ENCODE results near the gene GARIN5A. TPM values are rescaled to one million over a fixed set of nuclear protein-coding genes. Genes with fewer than 3 reads are reported as not detected.

The GARIN5A gene
- total and polyA plus RNA-seq, 9 of the 15 experiments (the other 6 are each of a cell fraction or from before 2014, with no cell fraction given), result 0.10 to 0.82 (median 0.23) TPM; not detected in 2

DNA sequence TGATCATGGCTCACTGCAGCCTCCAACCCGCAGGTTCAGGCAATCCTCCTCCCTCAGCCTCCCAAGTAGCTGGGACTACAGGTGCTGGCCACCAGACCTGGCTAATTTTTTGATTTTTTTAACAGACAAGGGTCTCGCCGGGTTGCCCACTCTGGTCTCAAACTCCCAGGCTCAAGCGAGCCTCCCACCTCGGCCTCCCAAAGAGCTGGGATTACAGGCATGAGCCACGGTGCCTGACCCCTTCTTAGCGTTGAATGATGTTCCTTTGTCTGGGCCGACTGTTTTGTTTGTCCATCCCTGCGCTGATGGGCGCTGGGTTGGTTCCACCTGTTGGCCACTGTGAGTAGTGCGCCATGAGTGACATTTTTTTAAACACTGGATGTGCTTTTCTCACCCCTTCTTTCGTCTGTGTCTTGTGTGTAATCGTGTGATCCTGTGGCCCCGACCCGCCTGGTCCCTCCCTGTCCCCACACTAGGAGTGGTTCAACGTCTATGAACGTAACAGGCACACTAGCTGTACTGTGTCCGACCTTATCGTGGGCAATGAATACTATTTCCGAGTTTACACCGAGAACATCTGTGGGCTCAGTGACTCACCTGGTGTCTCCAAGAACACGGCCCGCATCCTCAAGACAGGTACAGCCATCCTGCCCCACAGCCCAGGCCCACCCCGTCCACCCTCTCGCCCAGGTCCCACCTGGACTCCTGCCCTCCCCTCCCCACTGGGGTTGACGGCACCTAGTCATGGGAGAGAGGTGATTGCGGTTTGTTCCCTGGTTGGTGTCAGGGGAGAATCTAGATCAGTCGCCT, 15.4 kb downstream of the GARIN5A start (continued):
- TF ChIP-seq, protein P1, sequence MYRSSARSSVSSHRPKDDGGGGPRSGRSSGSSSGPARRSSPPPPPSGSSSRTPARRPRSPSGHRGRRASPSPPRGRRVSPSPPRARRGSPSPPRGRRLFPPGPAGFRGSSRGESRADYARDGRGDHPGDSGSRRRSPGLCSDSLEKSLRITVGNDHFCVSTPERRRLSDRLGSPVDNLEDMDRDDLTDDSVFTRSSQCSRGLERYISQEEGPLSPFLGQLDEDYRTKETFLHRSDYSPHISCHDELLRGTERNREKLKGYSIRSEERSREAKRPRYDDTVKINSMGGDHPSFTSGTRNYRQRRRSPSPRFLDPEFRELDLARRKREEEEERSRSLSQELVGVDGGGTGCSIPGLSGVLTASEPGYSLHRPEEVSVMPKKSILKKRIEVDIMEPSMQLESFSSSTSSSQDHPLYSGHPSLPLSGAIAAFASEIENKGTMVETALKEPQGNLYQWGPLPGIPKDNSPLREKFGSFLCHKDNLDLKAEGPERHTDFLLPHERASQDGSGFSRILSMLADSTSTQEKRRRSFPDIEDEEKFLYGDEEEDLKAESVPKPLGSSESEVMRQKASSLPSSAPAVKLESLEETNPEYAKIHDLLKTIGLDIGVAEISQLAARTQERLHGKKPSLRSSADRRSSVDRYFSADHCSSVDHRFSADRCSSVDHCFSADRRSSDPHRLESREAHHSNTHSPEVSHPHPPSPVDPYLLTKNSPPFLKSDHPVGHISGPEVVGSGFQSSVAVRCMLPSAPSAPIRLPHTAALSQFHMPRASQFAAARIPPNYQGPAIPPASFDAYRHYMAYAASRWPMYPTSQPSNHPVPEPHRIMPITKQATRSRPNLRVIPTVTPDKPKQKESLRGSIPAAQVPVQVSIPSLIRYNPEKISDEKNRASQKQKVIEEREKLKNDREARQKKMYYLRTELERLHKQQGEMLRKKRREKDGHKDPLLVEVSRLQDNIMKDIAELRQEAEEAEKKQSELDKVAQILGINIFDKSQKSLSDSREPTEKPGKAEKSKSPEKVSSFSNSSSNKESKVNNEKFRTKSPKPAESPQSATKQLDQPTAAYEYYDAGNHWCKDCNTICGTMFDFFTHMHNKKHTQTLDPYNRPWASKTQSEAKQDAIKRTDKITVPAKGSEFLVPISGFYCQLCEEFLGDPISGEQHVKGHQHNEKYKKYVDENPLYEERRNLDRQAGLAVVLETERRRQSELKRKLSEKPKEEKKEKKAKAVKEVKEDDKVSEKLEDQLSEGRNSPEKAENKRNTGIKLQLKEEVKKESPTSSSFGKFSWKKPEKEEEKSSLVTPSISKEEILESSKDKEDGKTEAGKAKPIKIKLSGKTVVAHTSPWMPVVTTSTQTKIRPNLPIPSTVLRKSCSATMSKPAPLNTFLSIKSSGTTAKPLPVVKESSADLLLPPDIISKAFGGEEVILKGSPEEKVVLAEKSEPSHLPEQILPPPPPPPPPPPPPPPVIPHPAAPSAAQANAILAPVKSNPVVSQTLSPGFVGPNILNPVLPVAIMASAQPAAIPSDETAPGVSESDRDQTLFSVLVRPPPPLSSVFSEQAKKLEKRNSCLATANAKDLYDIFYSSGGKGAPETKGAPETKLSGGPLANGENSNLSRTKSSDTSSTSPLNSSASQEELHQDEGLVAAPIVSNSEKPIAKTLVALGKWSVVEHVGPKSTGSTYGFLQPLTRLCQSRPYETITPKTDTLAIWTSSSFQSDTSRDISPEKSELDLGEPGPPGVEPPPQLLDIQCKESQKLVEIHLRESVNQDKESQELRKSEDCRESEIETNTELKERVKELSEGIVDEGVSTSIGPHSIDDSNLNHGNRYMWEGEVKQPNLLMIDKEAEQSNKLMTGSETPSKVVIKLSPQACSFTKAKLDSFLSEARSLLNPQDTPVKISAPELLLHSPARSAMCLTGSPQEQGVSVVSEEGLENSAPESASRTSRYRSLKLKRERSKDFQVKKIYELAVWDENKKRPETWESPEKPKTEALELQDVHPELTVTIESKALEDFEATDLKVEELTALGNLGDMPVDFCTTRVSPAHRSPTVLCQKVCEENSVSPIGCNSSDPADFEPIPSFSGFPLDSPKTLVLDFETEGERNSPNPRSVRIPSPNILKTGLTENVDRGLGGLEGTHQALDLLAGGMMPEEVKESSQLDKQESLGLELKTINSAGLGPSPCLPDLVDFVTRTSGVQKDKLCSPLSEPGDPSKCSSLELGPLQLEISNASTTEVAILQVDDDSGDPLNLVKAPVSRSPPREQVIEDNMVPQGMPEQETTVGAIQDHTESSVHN (IDR thresholded peaks at IDR 0.05; ENCODE audit: borderline replicate concordance in 1 of 2, low read depth in 1 of 2), result no peak
- TF ChIP-seq TEAD1 (CRISPR knock-in tag; IDR thresholded peaks at IDR 0.05) (0 out of 4 replicates have a peak, but pooled peaks of 1 of the 2 experiments have one; percentile 19), ILF3 (IDR thresholded peaks at IDR 0.05; ENCODE audit: borderline replicate concordance) (no peak), MTA1 (IDR thresholded peaks at IDR 0.05; ENCODE audit: borderline replicate concordance) (no peak), NR4A1 (CRISPR knock-in tag; IDR thresholded peaks at IDR 0.05) (no peak), NR4A1 (tag; IDR thresholded peaks at IDR 0.05) (no peak), CC2D1A (IDR thresholded peaks at IDR 0.05) (peak; percentile 77; the same call in 1 of the 2 replicates), SMARCE1 (IDR thresholded peaks at IDR 0.05) (no peak), HEY1 (CRISPR knock-in tag; IDR thresholded peaks at IDR 0.05; ENCODE audit: borderline replicate concordance) (no peak), ZNF311 (CRISPR knock-in tag; IDR thresholded peaks at IDR 0.05) (no peak), ZNF24 (IDR thresholded peaks at IDR 0.05) (0 out of 2 replicates have a peak, but pooled peaks have one; percentile 33)
- TF ChIP-seq, protein P2, sequence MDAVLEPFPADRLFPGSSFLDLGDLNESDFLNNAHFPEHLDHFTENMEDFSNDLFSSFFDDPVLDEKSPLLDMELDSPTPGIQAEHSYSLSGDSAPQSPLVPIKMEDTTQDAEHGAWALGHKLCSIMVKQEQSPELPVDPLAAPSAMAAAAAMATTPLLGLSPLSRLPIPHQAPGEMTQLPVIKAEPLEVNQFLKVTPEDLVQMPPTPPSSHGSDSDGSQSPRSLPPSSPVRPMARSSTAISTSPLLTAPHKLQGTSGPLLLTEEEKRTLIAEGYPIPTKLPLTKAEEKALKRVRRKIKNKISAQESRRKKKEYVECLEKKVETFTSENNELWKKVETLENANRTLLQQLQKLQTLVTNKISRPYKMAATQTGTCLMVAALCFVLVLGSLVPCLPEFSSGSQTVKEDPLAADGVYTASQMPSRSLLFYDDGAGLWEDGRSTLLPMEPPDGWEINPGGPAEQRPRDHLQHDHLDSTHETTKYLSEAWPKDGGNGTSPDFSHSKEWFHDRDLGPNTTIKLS (IDR thresholded peaks at IDR 0.05; ENCODE audit: borderline replicate concordance, low read depth), result no peak
